Kidney (tissue), 14 donors: ENCODE data around the gene PACSIN3. TPM values are rescaled to one million over a fixed set of nuclear protein-coding genes. Genes with fewer than 3 reads are reported as not detected.

Experiments used
- DNase-seq, 5 donors: peaks; one replicate each; pipeline ENCODE4 v3.0.0-alpha.2; 2013 to 2020
- FAIRE-seq: peaks from 2 replicates; lab custom pipeline; 2012; peaks lifted over from hg19 to GRCh38; lab: Jason Lieb, UNC
- H3K27ac ChIP-seq, 2 donors: one replicate each; pipeline ENCODE4 v1.7.0; 2013; ENCODE audit warnings: low read depth in 2 of 2, low read length in 2 of 2, inconsistent platforms in 1 of 2
- H3K27me3 ChIP-seq: one replicate; pipeline ENCODE4 v1.7.1; 2013; ENCODE audit warnings: low read length, inconsistent platforms; ENCODE audit not compliant: control insufficient read depth, insufficient read depth
- H3K36me3 ChIP-seq, 3 donors: one replicate each; pipeline versions ENCODE4 v1.7.0 to v1.7.1; 2013; ENCODE audit warnings: low read length in 3 of 3, control low read depth in 1 of 3, inconsistent platforms in 1 of 3; ENCODE audit not compliant: insufficient read depth in 3 of 3, control insufficient read depth in 2 of 3
- H3K4me1 ChIP-seq, 3 donors: one replicate each; pipeline versions ENCODE4 v1.7.0 to v1.7.1; 2013; ENCODE audit warnings: low read length in 3 of 3, inconsistent platforms in 1 of 3, low read depth in 1 of 3; ENCODE audit not compliant: control insufficient read depth in 2 of 3, insufficient read depth in 2 of 3
- H3K4me3 ChIP-seq, 3 donors: one replicate each; pipeline versions ENCODE4 v1.7.0 to v1.8.1; 2013; ENCODE audit warnings: low read length in 3 of 3, control low read depth in 1 of 3, inconsistent platforms in 1 of 3
- H3K9ac ChIP-seq, 3 donors: one replicate each; pipeline versions ENCODE4 v1.7.0 to v1.7.1; 2013; ENCODE audit warnings: low read length in 3 of 3, control low read depth in 1 of 3, inconsistent platforms in 1 of 3
- H3K9me3 ChIP-seq, 3 donors: one replicate each; pipeline versions ENCODE4 v1.7.0 to v1.7.1; 2013; ENCODE audit warnings: low read length in 3 of 3, control low read depth in 1 of 3, inconsistent platforms in 1 of 3; ENCODE audit not compliant: control insufficient read depth in 2 of 3, insufficient read depth in 1 of 3
- CTCF ChIP-seq: IDR thresholded peaks from 3 replicates; pipeline ENCODE4 v1.5.1; 2012; ENCODE audit warnings: mild to moderate bottlenecking, moderate library complexity, borderline replicate concordance; ENCODE audit not compliant: insufficient read depth; ENCODE audit errors: extremely low read depth
- intact Hi-C: fragments of 100-400 bp; cut with DNase I; formaldehyde crosslinking; loops from one replicate; pipeline ENCODE4 v1.11.1; 2022
- polyA plus RNA-seq: library from polyadenylated mRNA; stranded (reverse); fragments of 350-450 nt; fragmentation: Illumina TruSeq; extraction: RNeasy Lipid Tissue Mini Kit (QIAGEN cat#74804); gene quantifications from one replicate; pipeline ENCODE4 v1.2.3, GENCODE V29; 2014; ENCODE audit warnings: low read depth, low replicate concordance; ENCODE audit not compliant: insufficient read depth
- total RNA-seq: library from RNA; stranded (reverse); fragmentation: NEBNext Ultra II Directional; extraction: Animal tissue kit (Norgen Biotek cat#: 25700); gene quantifications from one replicate; pipeline ENCODE4 v1.2.1, GENCODE V29; 2021
- donor health status: control.
- donor health status: control.
- donor health status: control.
- donor health status: control.
- donor health status: control.
- donor health status: DM: yes; HTN: yes; CAD: no.
- donor health status: Normal renal cell carcinoma (clear cell type).

The PACSIN3 gene
- total and polyA plus RNA-seq, 2 donors from 2014 or later, result 15.1 to 28.5 TPM

GRCh38 chr11:47184711-47185304 lies 1.4 kb downstream of the PACSIN3 start:
- H3K27me3 ChIP-seq, result no peaks in the 10 kb centered on the region
- no peak for DNase-seq
- peak overlapping the region in 1 of 3 donors; percentile 7 for H3K9ac ChIP-seq
- H3K36me3 ChIP-seq, result peaks cover 0 to 2% (median 0%) of the 10 kb centered on the region in 3 donors
- H3K27ac ChIP-seq, result no peak overlapping the region
- H3K9me3 ChIP-seq, result no peaks in the 10 kb centered on the region
- TF ChIP-seq CTCF, result no peak
- H3K4me1 ChIP-seq, result peaks cover 0 to 12% (median 6%) of the 10 kb centered on the region in 3 donors
- H3K4me3 ChIP-seq, result peak overlapping the region in 1 of 3 donors; percentile 74
- FAIRE-seq, result no peak
- intact Hi-C loops, result no loop called here

GRCh38 chr11:47183969-47184368 lies 2.3 kb downstream of the PACSIN3 start:
- Histone ChIP-seq H3K9me3 (no peaks in the 10 kb centered on the region), H3K4me3 (no peak overlapping the region), H3K4me1 (peaks cover 0 to 12% (median 6%) of the 10 kb centered on the region in 3 donors), H3K9ac (no peak overlapping the region), H3K27ac (no peak overlapping the region), H3K27me3 (no peaks in the 10 kb centered on the region), H3K36me3 (peaks cover 0 to 2% (median 0%) of the 10 kb centered on the region in 3 donors)
- FAIRE-seq (no peak), DNase-seq (no peak)
- TF ChIP-seq CTCF, result no peak
- intact Hi-C loops, result no loop called here

- DNase-seq, result no peak
- Histone ChIP-seq H3K27me3 (no peaks in the 10 kb centered on the region), H3K27ac (no peak overlapping the region), H3K36me3 (peaks cover 0 to 2% (median 0%) of the 10 kb centered on the region in 3 donors), H3K4me3 (no peak overlapping the region), H3K9me3 (no peaks in the 10 kb centered on the region), H3K4me1 (peaks cover 0 to 12% (median 6%) of the 10 kb centered on the region in 3 donors), H3K9ac (no peak overlapping the region)
- no peak for FAIRE-seq
- no peak for TF ChIP-seq CTCF
- intact Hi-C loops, result no loop called here
Observed at GRCh38 chr11:47183031-47183856, 3.0 kb downstream of the PACSIN3 start.
